Motor neuron (in vitro differentiated cells): Measurements from ENCODE around the gene LMLN. TPM values are rescaled to one million over a fixed set of nuclear protein-coding genes. Genes with fewer than 3 reads are reported as not detected.
"Not testable (repeated sequence)": the region's sequence is repeated elsewhere in the genome, so short reads cannot be mapped to it uniquely, and the experiment has no call there.

Experiments
- ATAC-seq, 8 experiments: fragments of 200-7000 bp; cut with Tn5 transposase; replicated peaks in 6 of 8; 2 replicates each; pipeline ENCODE4 v1.8.0; 2021; ENCODE audit warnings: mild to moderate bottlenecking in 8 of 8, moderate library complexity in 8 of 8
- H3K27ac ChIP-seq, 2 donors: fragments of 250-450 bp; sonication (Bioruptor Pico); 2 replicates each; pipeline ENCODE4 v1.9.0; 2021; ENCODE audit warnings: antibody characterized with exemption in 2 of 2, mild to moderate bottlenecking in 2 of 2, moderate library complexity in 1 of 2
- H3K4me1 ChIP-seq, 2 donors: fragments of 250-450 bp; sonication (Bioruptor Pico); replicated peaks in 1 of 2; 2 replicates each; pipeline ENCODE4 v1.6.1; 2021; ENCODE audit warnings: antibody characterized with exemption in 2 of 2, mild to moderate bottlenecking in 2 of 2, moderate library complexity in 1 of 2
- H3K4me3 ChIP-seq, 5 donors: fragments of 250-450 bp; sonication (Bioruptor Pico); 2 replicates each; pipeline ENCODE4 v1.9.0; 2021; ENCODE audit warnings: antibody characterized with exemption in 5 of 5, mild to moderate bottlenecking in 5 of 5, moderate library complexity in 4 of 5
- WGBS, 10 experiments: fragments of 450-650 bp; shearing (Covaris generic); methylation state at CpG; one replicate each; pipeline ENCODE4 v1.0.0; 2022; 5-methylcytosine and 5-hydroxymethylcytosine counted together
- in situ Hi-C, 9 experiments: fragments of 400-800 bp; cut with MboI; loops; one replicate each; pipeline ENCODE4 v1.15.0; 2021; ENCODE audit warnings: low sequenced_read_pairs in 9 of 9, low pct_unique_long_range_greater_than_20kb in 2 of 9; ENCODE audit not compliant: unreplicated experiment in 9 of 9
- total RNA-seq, 8 experiments: library from RNA; unstranded; fragments of 300-600 nt; gene quantifications; 2 replicates each; pipeline versions ENCODE4 v1.2.3 to v1.2.4, GENCODE V29; 2022

Gene LMLN
- total RNA-seq, 8 experiments from 2014 or later: 3.9 to 10.6 (median 4.4) TPM

DNA sequence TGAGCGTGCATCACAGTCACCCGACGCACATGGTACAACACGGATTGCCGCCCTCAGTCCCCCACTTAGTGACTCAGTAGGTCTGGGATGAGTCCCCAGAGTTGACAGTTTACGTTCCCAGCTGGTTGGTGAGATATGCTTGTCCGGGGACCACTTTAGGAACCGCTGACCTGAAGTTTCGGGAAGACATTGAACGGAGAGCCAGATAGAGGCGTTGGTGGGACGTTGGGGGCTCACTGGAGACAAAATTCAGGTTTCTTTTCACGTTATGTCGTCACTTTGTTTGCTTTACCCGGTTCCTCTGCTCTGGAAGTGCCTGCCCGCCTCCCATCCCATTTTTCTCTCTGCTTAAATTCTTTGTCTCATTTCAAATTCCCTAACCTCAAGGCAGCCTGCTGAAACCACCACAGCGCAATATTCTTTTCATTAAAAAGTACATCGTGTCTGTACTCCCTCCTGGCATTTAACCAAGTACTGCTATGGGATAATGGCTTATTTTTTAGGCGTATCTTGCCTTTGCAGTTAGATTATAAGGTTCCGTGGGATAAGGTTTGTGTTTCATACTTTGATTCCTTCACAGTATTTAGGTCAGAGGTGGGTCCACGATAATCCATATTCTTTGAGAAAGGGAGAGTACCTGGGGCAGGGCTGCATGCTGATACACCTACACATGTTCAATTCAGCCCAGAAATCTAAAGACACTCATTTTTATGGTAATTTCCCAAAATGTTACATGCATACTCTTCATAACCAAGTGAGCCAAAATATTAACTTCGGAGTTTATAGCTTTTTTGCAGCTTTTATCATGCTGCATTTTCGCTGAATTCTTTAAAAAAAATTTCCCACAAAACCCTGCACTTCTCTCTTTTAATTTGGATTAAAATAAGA, 921 bp downstream of the LMLN start:
- no peak for ATAC-seq
- in situ Hi-C loops: no loop called here
- peaks cover 15 to 25% of the 10 kb centered on the region in 2 donors for H3K4me1 ChIP-seq
- WGBS, 10 experiments: 11 to 75% (median 17%) methylated on average over 2 to 18 of the region's 23 CpGs; no CpG with 5 or more reads in 1 of the 10 experiments
- peak overlapping the region; percentile 54 to 76 for H3K27ac ChIP-seq
- peak overlapping the region; percentile 59 to 81 (median 75) for H3K4me3 ChIP-seq

DNA sequence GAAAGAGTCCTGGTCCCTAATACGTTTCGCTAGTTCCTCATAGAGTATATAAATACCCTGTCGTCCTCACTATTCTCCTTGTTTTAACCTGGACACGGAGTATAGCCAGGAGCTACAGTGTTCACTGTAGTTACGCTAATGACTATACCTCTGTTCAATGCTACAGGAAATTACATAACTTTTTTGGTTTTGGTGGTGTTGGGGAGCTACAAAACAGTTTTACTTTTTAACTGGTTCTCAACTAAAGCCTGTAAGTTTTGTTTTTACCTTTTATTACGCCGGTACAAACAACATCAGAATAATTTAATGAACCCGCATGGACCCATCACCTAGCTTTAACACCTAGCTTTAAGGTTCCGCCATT, 1.5 kb downstream of the LMLN start:
- in situ Hi-C loops: no loop called here
- H3K27ac ChIP-seq: no peak overlapping the region
- no peak for ATAC-seq
- 84 to 100% (median 89%) methylated on average over 4 to 9 of the region's 9 CpGs; no CpG with 5 or more reads in 1 of the 10 experiments for WGBS, 10 experiments
- H3K4me3 ChIP-seq: peak overlapping the region in 1 of 5 donors; percentile 75
- peaks cover 15 to 25% of the 10 kb centered on the region in 2 donors for H3K4me1 ChIP-seq

DNA sequence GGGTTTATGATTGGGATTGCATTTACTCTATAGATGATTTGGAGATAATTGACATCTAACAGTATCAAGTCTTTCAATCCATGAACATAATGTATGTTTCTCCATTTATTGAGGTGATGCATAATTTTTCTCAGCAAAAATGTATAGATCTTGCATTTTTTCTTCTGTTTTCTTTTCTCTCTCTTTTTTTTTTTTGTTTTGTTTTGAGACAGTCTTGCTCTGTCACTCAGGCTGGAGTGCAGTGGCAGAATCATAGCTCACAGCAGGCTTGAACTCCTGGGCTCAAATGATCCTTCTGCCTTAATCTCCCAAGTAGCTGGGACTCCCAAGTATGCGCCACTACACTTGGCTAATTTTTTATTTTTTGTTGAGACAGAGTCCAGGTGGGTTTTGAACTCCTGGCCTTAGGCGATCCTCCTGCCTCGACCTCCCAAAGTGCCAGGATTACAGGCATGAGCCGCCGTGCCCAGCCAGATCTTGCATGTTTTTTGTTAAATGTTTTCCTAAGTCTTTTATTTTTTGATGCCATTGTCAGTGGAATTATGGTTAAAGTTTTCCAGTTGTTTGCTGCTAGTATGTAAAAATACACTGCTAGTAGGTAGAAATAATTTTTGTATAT, 3.1 kb downstream of the LMLN start:
- H3K27ac ChIP-seq: no peak overlapping the region
- in situ Hi-C loops: no loop called here
- no peak for ATAC-seq
- H3K4me3 ChIP-seq: no peak overlapping the region
- WGBS, 10 experiments: 55 to 100% (median 90%) methylated on average over 2 to 5 of the region's 5 CpGs
- peaks cover 15 to 25% of the 10 kb centered on the region in 2 donors for H3K4me1 ChIP-seq

DNA sequence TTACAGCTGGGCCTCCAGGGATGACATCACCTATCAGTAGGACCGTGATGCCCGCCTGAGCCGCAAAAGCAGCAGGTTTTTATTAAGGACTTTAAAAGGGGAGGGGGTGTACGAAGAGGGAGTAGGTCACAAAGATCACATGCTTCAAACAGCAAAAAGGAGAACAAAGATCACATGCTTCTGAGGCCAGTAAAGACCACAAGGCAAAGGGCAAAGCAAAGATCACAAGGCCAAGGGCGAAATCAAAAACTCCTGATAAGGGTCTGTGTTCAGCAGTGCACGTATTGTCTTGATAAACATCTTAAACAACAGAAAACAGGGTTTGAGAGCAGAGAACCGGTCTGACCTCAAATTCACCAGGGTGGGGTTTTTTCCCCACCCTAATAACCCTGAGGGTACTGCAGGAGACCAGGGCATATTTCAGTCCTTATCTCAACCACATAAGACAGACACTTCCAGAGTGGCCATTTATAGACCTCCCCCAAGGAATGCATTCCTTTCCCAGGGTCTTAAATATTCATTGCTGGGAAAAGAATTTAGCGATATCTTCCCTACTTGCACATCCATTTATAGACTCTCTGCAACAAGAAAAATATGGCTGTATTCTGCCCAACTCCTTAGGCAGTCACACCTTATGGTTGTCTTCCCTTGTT, 7.4 kb downstream of the LMLN start:
- ATAC-seq, in situ Hi-C loops: not testable (repeated sequence)
- 37 to 100% (median 84%) methylated on average over 1 to 8 of the region's 8 CpGs for WGBS, 10 experiments

DNA sequence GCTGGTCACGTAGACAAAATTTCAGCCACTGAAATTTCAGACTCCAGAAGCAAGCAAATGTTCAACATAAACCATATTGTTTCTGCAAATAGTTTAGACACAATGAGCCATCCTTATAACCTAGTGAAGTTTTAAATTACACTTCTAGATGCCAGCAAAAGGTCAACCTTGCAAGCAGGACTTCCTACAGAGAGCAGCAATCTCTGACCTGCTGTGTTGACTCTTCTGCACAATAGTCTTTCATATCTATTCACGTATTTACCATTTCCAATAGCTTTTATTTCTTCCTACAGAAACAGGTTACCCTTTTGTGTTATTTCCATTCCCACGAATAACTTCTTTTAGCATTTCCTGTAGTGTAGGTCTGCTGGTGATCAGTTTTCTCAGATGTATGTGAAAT, 10.6 kb downstream of the LMLN start:
- Histone ChIP-seq H3K27ac (no peak overlapping the region), H3K4me3 (no peak overlapping the region), H3K4me1 (no peaks in the 10 kb centered on the region)
- in situ Hi-C loops: no loop called here
- 37 to 89% (median 61%) methylated on average over 2 to 3 of the region's 3 CpGs for WGBS, 10 experiments
- ATAC-seq: no peak

More for the DNA sequence above, 7.4 kb downstream of the LMLN start:
- H3K4me1 ChIP-seq, H3K4me3 ChIP-seq, H3K27ac ChIP-seq: not testable (repeated sequence)

DNA sequence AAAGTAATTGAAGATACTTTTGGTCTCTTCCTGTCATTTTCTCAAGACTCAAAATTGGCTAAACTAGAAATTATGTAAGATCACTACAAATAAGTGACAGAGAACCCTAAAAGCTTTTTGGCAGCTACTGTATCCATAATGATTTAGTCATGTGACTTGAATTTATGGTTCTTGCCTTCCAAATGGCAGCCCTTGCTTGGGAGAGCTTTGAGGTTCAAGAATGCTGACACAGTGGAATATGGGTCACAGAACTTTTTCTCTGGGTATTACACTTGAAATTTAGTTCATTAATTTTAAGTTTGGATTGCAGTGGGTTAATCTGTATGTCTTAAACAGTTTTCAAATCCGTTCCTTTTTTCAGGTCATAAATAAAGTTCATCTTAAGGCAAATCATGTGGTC, 14.0 kb downstream of the LMLN start:
- in situ Hi-C loops: no loop called here
- 7 to 100% (median 91%) methylated on average over 1 of the region's 1 CpG; no CpG with 5 or more reads in 2 of the 10 experiments for WGBS, 10 experiments
- no peaks in the 10 kb centered on the region for H3K4me1 ChIP-seq
- H3K27ac ChIP-seq: no peak overlapping the region
- ATAC-seq: no peak
- no peak overlapping the region for H3K4me3 ChIP-seq

DNA sequence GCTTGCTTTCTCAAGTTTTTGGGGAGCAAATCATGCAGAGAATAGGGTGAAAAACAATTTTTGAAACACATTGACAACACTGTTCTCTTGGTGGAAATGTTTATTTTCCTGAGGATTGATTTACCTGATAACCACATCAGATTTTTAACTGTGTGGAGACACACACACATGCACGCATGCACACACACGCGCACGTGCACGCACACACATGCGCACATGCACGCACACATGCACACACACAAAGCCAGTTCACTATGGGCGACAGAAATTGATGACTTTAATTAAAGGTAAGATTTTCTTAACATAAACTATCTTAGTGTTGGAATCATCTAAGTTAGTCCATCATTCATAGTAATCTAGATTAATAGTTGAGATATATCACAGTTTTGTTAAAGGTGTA, 15.3 kb downstream of the LMLN start:
- 85 to 100% (median 100%) methylated on average over 1 to 8 of the region's 8 CpGs for WGBS, 10 experiments
- in situ Hi-C loops: no loop called here
- no peak overlapping the region for H3K4me3 ChIP-seq
- no peak for ATAC-seq
- no peak overlapping the region for H3K27ac ChIP-seq
- H3K4me1 ChIP-seq: no peaks in the 10 kb centered on the region

DNA sequence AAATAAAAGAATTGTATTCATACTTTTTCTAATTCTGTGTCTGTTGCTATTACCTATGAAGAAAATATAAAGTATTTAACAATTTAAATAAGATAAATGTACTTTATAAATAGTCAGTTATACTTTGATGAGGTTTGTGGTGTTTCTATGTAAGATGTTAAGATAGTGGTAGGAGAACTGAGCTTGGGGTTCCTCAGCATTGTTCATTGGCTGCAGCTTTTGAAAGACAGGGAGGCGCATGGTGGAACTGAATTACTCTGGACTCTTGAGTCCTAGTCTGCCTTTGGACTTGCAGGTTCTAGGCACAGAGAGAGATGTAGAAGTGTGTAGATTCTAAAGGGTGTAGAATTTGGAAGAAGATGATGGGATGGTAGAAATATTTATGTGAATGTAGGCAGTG, 23.1 kb downstream of the LMLN start:
- 83 to 100% (median 100%) methylated on average over 1 of the region's 1 CpG; no CpG with 5 or more reads in 5 of the 10 experiments for WGBS, 10 experiments
- in situ Hi-C loops: no loop called here
- no peak for ATAC-seq
- no peak overlapping the region for H3K27ac ChIP-seq
- no peak overlapping the region for H3K4me3 ChIP-seq
- H3K4me1 ChIP-seq: no peaks in the 10 kb centered on the region

DNA sequence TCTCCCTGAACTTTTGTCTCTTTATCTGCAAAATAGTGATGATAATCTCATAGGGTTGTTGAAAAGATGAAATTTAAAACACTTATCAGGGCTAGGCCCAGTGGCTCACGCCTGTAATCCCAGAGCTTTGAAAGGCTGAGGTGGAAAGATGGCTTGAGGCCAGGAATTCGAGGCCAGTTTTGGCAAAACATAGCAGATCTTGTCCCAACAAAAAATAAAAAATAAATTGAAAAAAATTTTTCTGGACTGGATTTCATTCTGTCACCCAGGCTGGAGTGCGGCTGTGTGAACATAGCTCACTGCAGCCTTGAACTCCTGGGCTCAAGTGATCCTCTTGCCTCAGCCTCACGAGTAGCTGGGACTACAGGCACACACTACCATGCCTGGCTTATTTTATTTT, 29.6 kb downstream of the LMLN start:
- no peaks in the 10 kb centered on the region for H3K4me1 ChIP-seq
- no peak for ATAC-seq
- in situ Hi-C loops: no loop called here
- WGBS, 10 experiments: 52 to 100% (median 80%) methylated on average over 1 to 4 of the region's 4 CpGs; no CpG with 5 or more reads in 2 of the 10 experiments
- H3K27ac ChIP-seq: no peak overlapping the region
- H3K4me3 ChIP-seq: no peak overlapping the region

DNA sequence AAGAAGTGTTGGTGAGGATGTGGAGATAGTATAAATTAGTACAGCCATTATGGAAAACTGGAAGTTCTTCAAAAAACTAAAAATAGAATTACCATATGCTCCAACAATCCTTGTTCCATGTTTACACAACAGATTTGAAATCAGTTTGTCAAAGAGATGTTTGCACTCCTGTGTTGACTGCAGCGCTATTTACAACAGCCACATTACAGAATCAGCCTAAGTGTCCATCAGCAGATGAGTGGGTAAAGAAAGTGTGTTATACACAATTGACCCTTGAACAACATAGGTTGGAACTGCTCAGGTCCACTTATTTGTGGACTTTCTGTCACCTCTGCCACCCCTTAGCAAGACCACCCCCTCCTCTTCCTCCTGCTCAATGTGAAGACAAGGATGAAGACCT, 34.7 kb downstream of the LMLN start:
- no peaks in the 10 kb centered on the region for H3K4me1 ChIP-seq
- WGBS, 10 experiments: 57 to 100% (median 100%) methylated on average over 1 of the region's 1 CpG; no CpG with 5 or more reads in 5 of the 10 experiments
- H3K4me3 ChIP-seq: no peak overlapping the region
- in situ Hi-C loops: no loop called here
- ATAC-seq: no peak
- no peak overlapping the region for H3K27ac ChIP-seq

DNA sequence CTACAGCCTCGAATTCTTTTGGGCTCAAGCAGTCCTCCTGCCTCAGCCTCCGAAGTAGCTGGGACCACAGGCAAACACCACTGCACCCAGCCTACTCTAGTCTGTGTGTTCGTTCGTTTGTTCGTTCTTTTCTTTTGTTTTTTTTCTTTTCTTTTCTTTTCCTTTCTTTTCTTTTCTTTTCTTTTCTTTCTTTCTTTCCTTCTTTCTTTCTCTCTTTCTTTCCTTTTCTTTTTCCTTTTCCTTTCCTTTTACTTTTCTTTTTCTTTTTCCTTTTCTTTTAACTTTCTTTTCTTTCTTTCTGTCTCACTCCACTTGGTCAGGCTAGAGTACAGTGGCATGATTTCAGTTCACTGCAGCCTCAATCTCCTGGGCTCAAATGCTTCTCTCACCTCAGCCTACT, 36.8 kb downstream of the LMLN start:
- in situ Hi-C loops: no loop called here
- ATAC-seq: no peak

DNA sequence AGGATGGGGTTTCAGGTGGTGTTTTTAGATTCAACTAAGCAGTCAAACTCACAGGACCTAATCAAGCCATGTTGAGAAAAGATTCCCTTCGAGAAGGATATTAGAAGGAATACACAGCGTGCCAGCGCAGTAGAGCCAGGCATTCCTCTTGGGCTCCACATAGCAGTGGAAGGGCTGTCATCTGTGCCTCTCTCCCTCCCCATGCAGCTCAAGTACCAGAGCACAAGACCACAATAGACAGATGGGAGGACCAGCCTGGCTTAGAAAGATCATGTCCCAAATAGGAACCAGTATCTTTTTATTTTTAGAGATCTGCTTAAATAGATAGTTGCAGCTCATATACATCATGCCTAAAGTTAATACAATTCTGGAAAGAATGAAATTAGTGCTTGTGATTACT, 37.9 kb downstream of the LMLN start:
- in situ Hi-C loops: no loop called here
- no peak for ATAC-seq
- Histone ChIP-seq H3K4me1 (no peaks in the 10 kb centered on the region), H3K4me3 (no peak overlapping the region), H3K27ac (no peak overlapping the region)
- 90 to 100% (median 100%) methylated on average over 1 to 3 of the region's 3 CpGs; no CpG with 5 or more reads in 3 of the 10 experiments for WGBS, 10 experiments

More for the DNA sequence above, 36.8 kb downstream of the LMLN start:
- Histone ChIP-seq H3K27ac (no peak overlapping the region), H3K4me1 (no peaks in the 10 kb centered on the region), H3K4me3 (no peak overlapping the region)
- 80 to 98% (median 94%) methylated on average over 1 to 5 of the region's 5 CpGs for WGBS, 10 experiments

DNA sequence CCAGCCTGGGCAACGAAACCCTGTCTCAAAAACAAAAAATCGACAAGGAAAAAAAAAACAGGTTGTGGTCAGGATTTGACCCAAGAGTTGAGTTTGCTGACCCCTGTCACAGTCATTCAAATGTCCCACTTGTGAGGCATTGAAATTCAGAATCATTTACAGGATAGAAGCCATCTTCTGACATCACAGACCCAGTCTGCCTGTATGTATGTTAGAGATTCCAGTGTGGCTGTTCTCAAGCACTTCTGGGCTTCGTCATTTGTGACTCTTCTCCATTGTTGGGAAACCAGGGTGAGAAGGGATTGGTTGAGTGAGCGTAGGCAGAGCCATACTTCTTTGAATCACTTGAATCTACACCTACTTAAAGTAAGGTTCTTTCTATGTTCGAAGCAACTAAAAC, 57.1 kb downstream of the LMLN start:
- no peak for ATAC-seq
- no peak overlapping the region for H3K4me3 ChIP-seq
- 52 to 100% (median 68%) methylated on average over 1 to 5 of the region's 5 CpGs for WGBS, 10 experiments
- in situ Hi-C loops: no loop called here
- H3K4me1 ChIP-seq: no peaks in the 10 kb centered on the region
- no peak overlapping the region for H3K27ac ChIP-seq
